GM12878 (cell line): ENCODE results near the gene KCNJ12. TPM values are rescaled to one million over a fixed set of nuclear protein-coding genes. Genes with fewer than 3 reads are reported as not detected.
"Not testable (repeated sequence)": the region's sequence is repeated elsewhere in the genome, so short reads cannot be mapped to it uniquely, and the experiment has no call there.

Experiments used
- ATAC-seq: fragments of 200-7000 bp; cut with Tn5 transposase; 3 replicates; pipeline ENCODE4 v1.9.1; 2020; ENCODE audit warnings: mild to moderate bottlenecking, moderate library complexity
- BruUV-seq: library from RNA; stranded (reverse); fragments of 400-500 nt; replicated peaks from 2 replicates; lab custom pipeline; 2021; lab: Mats Ljungman, UMichigan
- CTCF ChIA-PET: fragments of 300-600 bp; sonication (Branson Sonifier 250); formaldehyde crosslinking; extraction: SDS; loops from one replicate; lab custom pipeline; 2021; ENCODE audit warnings: inconsistent platforms; lab: Yijun Ruan, JAX
- POLR2A ChIA-PET: fragments of 350-600 bp; formaldehyde crosslinking; extraction: SDS; loops from one replicate; lab custom pipeline; 2021; ENCODE audit warnings: inconsistent platforms; lab: Charles Lee
- RAD21 ChIA-PET: fragments of 300-600 bp; sonication (Branson Sonifier 250); formaldehyde crosslinking; loops from one replicate; lab custom pipeline; 2023; ENCODE audit warnings: antibody characterized with exemption; ENCODE audit not compliant: unreplicated experiment; lab: Charles Lee
- SMC1A ChIA-PET: fragments of 300-600 bp; sonication (Branson Sonifier 250); formaldehyde crosslinking; loops from one replicate; lab custom pipeline; 2023; ENCODE audit not compliant: unreplicated experiment, uncharacterized antibody; lab: Charles Lee
- DNase-seq: peaks from one replicate; pipeline ENCODE4 v3.0.0-alpha.2; 2011; ENCODE audit warnings: low read depth, low spot score
- FAIRE-seq: peaks from 3 replicates; lab custom pipeline; 2011; peaks lifted over from hg19 to GRCh38; lab: Jason Lieb, UNC
- H2AFZ ChIP-seq: 2 replicates; pipeline ENCODE4 v1.6.0; 2011; ENCODE audit warnings: low read depth, low read length, control low read depth; ENCODE audit not compliant: control insufficient read depth
- H3K27ac ChIP-seq: 2 replicates; pipeline ENCODE4 v1.5.1; 2011; ENCODE audit warnings: control low read depth; ENCODE audit not compliant: control insufficient read depth, insufficient read depth
- H3K27me3 ChIP-seq, 2 experiments: replicated peaks in 1 of 2; 2 replicates each; pipeline versions ENCODE4 v1.6.0 to v1.6.1; 2011; ENCODE audit warnings: low read length in 1 of 2; ENCODE audit not compliant: control insufficient read depth in 2 of 2, insufficient read depth in 2 of 2
- H3K36me3 ChIP-seq, 2 experiments: 2 replicates each; pipeline ENCODE4 v1.5.1; 2011; ENCODE audit warnings: low read length in 1 of 2; ENCODE audit not compliant: control insufficient read depth in 2 of 2, insufficient read depth in 2 of 2
- H3K4me1 ChIP-seq: 2 replicates; pipeline ENCODE4 v1.6.1; 2011; ENCODE audit warnings: mild to moderate bottlenecking, low read length, moderate library complexity, mixed read lengths; ENCODE audit not compliant: control insufficient read depth, insufficient read depth
- H3K4me2 ChIP-seq: 2 replicates; pipeline ENCODE4 v1.6.0; 2011; ENCODE audit warnings: control low read depth; ENCODE audit not compliant: control insufficient read depth, insufficient read depth
- H3K4me3 ChIP-seq: fragments of 200-600 bp; sonication (generic); 2 replicates; pipeline ENCODE4 v1.5.1; 2016
- H3K79me2 ChIP-seq: 2 replicates; pipeline ENCODE4 v1.6.0; 2011; ENCODE audit warnings: low read length; ENCODE audit not compliant: control insufficient read depth, insufficient read depth
- H3K9ac ChIP-seq: 2 replicates; pipeline ENCODE4 v1.8.0; 2011; ENCODE audit warnings: low read length, control low read depth, mixed read lengths; ENCODE audit not compliant: control insufficient read depth, insufficient read depth
- H3K9me3 ChIP-seq: replicated peaks from 3 replicates; pipeline ENCODE4 v1.5.1; 2011; ENCODE audit warnings: mild to moderate bottlenecking, low read length; ENCODE audit not compliant: control insufficient read depth, insufficient read depth
- H4K20me1 ChIP-seq: 2 replicates; pipeline ENCODE4 v1.6.0; 2011; ENCODE audit not compliant: control insufficient read depth, insufficient read depth
- CEBPB ChIP-seq, 2 experiments: fragments of 150-350 bp in 1 of 2; IDR thresholded peaks; 2 replicates each; pipeline ENCODE4 v1.6.1; 2012 to 2014; ENCODE audit warnings: low read depth in 2 of 2, low read length in 2 of 2, borderline replicate concordance in 1 of 2, inconsistent platforms in 1 of 2
- HDAC2 ChIP-seq: fragments of 200-600 bp; sonication (generic); IDR thresholded peaks from 2 replicates; pipeline ENCODE4 v1.6.1; 2017
- SRF ChIP-seq, 2 experiments: IDR thresholded peaks; 2 replicates each; pipeline ENCODE4 v1.6.1; 2011; ENCODE audit warnings: low read depth in 2 of 2, low read length in 2 of 2, mild to moderate bottlenecking in 1 of 2, moderate library complexity in 1 of 2
- ZNF24 ChIP-seq: fragments of 450-650 bp; IDR thresholded peaks from 2 replicates; pipeline ENCODE4 v1.6.1; 2017; ENCODE audit warnings: antibody characterized with exemption, mild to moderate bottlenecking
- WGBS: methylation state at CpG from one replicate; pipeline ENCODE4 v1.1.6; 2016; ENCODE audit warnings: low lambda C conversion rate; ENCODE audit not compliant: insufficient replicate concordance, insufficient coverage; ENCODE audit errors: missing lambda C conversion rate; 5-methylcytosine and 5-hydroxymethylcytosine counted together
- in situ Hi-C: fragments of 300-500 bp; cut with MboI; formaldehyde crosslinking; loops from 9 replicates; pipeline ENCODE4 v1.14.3; 2018; ENCODE audit warnings: mixed read lengths
- intact Hi-C: fragments of 100-400 bp; cut with micrococcal nuclease; formaldehyde crosslinking; loops from one replicate; pipeline ENCODE4 v1.14.2; 2022; ENCODE audit not compliant: unreplicated experiment
- polyA plus RNA-seq, 11 experiments: library from polyadenylated mRNA; depleted of rRNA in 4 of 11; unstranded in 6 of 11; stranded (reverse) in 5 of 11; fragments of >200 nt; fragmentation: Nextera tagmentation in 4 of 11; fragmentation: Illumina TruSeq in 1 of 11; extraction: Ambion mirVana in 4 of 11; extraction: Trizol in 1 of 11; gene quantifications; 1 replicate in 1 of 11; 2 replicates in 10 of 11; pipeline versions ENCODE4 v1.2.1 to v1.2.3, GENCODE V29; 2011 to 2016; ENCODE audit warnings: inconsistent platforms in 2 of 11, missing spikeins in 2 of 11, low read depth in 1 of 11
- total RNA-seq, 4 experiments: library from RNA; depleted of rRNA in 3 of 4; stranded (reverse); fragments of >200 nt in 3 of 4; fragmentation: Illumina TruSeq in 1 of 4; extraction: Trizol in 1 of 4; gene quantifications; 2 replicates each; pipeline versions ENCODE4 v1.2.1 to v1.2.3, GENCODE V29; 2013 to 2021
- TF ChIP-seq, protein P1 (sequence below): IDR thresholded peaks from 2 replicates; pipeline ENCODE4 v1.6.1; 2012; ENCODE audit warnings: improper control_type of control experiment, low read depth, low read length; ENCODE audit not compliant: insufficient replicate concordance

KCNJ12 gene
- total and polyA plus RNA-seq, 10 of the 15 experiments (the other 5 are each of a cell fraction or from before 2014, with no cell fraction given) = 0.04 to 0.21 (median 0.09) TPM; not detected in 3

DNA sequence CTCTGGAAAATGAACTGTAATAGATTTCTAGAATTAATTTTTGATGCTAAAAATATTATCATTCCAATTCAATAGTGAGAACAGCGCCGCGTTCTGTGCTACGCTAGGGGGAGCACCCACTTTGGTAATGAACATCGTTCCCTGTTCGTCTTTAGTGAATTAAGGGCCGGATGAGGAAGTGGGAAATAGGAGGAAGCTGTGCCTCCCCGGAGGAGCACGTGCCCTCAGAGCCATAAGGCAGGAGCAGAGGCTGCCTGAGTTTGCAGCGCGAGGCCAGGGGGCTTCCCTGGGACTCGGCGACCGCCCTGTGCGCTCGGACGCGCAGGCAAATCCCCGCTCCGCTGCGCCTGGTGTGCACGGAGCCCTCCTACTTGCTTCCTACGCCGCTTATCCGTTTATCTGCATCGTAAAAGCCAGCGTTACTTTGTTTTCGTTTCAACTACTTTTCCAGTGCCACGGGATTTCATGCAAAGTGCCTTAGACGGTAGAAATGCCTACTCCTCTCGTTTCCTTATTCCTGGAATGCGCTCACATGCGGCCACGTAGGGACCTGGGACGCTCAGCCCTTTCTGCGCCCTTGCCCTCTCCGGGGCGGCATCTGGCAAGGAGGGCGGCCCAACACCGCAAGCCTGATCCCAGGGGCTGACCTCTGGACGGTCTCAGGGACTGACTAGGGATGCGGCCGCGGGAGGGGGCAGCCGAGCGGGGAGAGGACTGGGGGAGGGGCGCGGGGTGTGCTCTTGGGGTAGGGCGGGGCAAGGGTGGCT lies 76.4 kb downstream of the KCNJ12 start (continued):
- no peak for TF ChIP-seq CEBPB (IDR thresholded peaks at IDR 0.05; ENCODE audit: borderline replicate concordance in 1 of 2, low read depth in 2 of 2, low read length in 2 of 2)
- TF ChIP-seq SRF (IDR thresholded peaks at IDR 0.05; ENCODE audit: low read depth in 2 of 2, low read length in 2 of 2) = no peak
- TF ChIP-seq, protein P1, sequence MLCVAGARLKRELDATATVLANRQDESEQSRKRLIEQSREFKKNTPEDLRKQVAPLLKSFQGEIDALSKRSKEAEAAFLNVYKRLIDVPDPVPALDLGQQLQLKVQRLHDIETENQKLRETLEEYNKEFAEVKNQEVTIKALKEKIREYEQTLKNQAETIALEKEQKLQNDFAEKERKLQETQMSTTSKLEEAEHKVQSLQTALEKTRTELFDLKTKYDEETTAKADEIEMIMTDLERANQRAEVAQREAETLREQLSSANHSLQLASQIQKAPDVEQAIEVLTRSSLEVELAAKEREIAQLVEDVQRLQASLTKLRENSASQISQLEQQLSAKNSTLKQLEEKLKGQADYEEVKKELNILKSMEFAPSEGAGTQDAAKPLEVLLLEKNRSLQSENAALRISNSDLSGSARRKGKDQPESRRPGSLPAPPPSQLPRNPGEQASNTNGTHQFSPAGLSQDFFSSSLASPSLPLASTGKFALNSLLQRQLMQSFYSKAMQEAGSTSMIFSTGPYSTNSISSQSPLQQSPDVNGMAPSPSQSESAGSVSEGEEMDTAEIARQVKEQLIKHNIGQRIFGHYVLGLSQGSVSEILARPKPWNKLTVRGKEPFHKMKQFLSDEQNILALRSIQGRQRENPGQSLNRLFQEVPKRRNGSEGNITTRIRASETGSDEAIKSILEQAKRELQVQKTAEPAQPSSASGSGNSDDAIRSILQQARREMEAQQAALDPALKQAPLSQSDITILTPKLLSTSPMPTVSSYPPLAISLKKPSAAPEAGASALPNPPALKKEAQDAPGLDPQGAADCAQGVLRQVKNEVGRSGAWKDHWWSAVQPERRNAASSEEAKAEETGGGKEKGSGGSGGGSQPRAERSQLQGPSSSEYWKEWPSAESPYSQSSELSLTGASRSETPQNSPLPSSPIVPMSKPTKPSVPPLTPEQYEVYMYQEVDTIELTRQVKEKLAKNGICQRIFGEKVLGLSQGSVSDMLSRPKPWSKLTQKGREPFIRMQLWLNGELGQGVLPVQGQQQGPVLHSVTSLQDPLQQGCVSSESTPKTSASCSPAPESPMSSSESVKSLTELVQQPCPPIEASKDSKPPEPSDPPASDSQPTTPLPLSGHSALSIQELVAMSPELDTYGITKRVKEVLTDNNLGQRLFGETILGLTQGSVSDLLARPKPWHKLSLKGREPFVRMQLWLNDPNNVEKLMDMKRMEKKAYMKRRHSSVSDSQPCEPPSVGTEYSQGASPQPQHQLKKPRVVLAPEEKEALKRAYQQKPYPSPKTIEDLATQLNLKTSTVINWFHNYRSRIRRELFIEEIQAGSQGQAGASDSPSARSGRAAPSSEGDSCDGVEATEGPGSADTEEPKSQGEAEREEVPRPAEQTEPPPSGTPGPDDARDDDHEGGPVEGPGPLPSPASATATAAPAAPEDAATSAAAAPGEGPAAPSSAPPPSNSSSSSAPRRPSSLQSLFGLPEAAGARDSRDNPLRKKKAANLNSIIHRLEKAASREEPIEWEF = no peak
- no peak for TF ChIP-seq HDAC2

DNA sequence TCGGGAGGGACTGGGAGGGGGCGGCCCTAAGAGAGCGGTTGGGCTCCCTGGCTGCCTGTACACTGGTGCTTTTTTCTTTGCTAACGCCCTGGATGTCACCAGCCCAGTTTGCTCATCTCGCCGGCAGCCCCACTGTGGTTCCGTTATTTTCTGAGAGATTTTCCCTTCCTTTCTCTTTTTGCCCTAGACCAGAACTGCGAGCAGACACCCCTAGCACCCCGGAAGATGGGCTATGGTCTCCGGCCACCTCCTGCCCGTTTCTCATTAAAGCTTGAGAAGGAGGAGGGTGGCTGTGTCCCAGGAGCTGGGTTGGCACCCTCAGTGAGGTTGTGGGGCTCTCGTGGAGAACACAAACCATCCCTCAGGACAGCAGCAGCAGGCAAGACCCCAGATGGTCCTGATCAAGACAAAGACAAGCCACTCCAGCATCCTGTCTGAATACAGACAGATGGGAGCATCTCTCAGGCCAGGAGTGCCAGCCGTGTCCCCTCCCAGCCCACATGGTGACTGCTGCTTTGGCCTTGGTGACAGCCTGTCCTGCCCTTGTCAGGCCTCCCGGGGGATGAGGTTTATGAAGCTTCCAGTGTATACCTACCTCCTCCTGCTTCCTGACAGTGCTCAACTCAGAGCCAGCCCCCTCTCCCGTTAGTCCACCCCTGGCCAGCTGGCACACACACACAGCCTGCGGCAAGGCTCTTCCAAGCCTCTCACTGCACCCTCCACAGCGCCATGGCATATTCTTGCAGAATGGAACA lies 77.2 kb downstream of the KCNJ12 start:
- ChIA-PET POLR2A (no interaction called here), CTCF (no interaction called here), SMC1A (no interaction called here), RAD21 (no interaction called here)
- in situ Hi-C loops = no loop called here
- no peaks in the 10 kb centered on the region for H3K27me3 ChIP-seq
- no peak for ATAC-seq
- H3K4me1 ChIP-seq = no peaks in the 10 kb centered on the region
- no peak overlapping the region for H3K27ac ChIP-seq
- no peaks in the 10 kb centered on the region for H3K79me2 ChIP-seq
- 50% methylated on average over 13 of the region's 17 CpGs for WGBS
- H3K4me2 ChIP-seq = no peak overlapping the region
- DNase-seq = no peak
- no peak for TF ChIP-seq ZNF24
- H3K9ac ChIP-seq = no peak overlapping the region
- H2AFZ ChIP-seq = no peak overlapping the region
- intact Hi-C loops = loop anchor here (10.0 kb wide), 1 partner anchor 329 kb away; the partner anchor contains the start of gene DHRS7B
- no peaks in the 10 kb centered on the region for H3K9me3 ChIP-seq
- H3K36me3 ChIP-seq = no peaks in the 10 kb centered on the region
- no peak for FAIRE-seq
- no peak overlapping the region for H3K4me3 ChIP-seq
- BruUV-seq = no TSS peak
- H4K20me1 ChIP-seq = no peaks in the 10 kb centered on the region

DNA sequence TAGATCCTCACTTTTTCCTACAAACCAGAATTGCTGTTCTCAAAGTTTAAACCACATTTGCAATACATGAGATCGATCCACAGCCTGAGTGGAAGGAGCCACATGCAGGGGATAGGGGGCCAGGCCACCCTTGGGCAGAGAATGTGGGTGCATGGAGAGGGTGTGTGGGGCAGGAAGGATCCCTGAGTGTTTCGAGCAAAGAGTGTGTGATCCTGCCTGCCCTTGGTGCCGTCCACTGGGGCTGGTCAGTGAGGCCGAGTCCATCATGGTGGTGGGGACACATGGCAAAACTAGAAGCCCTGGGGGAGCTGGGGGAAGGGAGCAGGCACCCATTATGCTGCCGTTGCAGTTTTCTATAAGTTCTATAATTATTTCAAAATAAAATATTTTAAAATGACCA lies 77.8 kb downstream of the KCNJ12 start:
- SMC1A ChIA-PET, H3K27me3 ChIP-seq, H3K79me2 ChIP-seq, ATAC-seq, H3K9me3 ChIP-seq, DNase-seq, H2AFZ ChIP-seq, CTCF ChIA-PET, H4K20me1 ChIP-seq, POLR2A ChIA-PET, H3K4me3 ChIP-seq, FAIRE-seq, H3K4me2 ChIP-seq, H3K36me3 ChIP-seq, RAD21 ChIA-PET, H3K9ac ChIP-seq, in situ Hi-C loops, H3K4me1 ChIP-seq, H3K27ac ChIP-seq, BruUV-seq: not testable (repeated sequence)
- 22% methylated on average over 5 of the region's 5 CpGs for WGBS
- intact Hi-C loops = loop anchor here (10.0 kb wide), 1 partner anchor 329 kb away; the partner anchor contains the start of gene DHRS7B
